OCI-LY3 (cell line): ENCODE results near the gene PPP2R3C.

ENCODE experiments used
- H2AFZ ChIP-seq: fragments of 200-600, 300-600 bp; shearing (Covaris generic); 2 replicates; pipeline ENCODE4 v1.6.0; 2014; ENCODE audit warnings: antibody characterized with exemption, low read depth, low read length
- H3K27ac ChIP-seq: fragments of 200-600, 300-600 bp; sonication (generic); 2 replicates; pipeline ENCODE4 v1.5.1; 2014; ENCODE audit warnings: mild to moderate bottlenecking, low read length, moderate library complexity, mixed read lengths
- H3K27me3 ChIP-seq: fragments of 200-600, 300-600 bp; sonication (generic); 2 replicates; pipeline ENCODE4 v1.6.1; 2014; ENCODE audit warnings: low read depth, low read length, mixed read lengths
- H3K36me3 ChIP-seq: fragments of 200-600, 300-600 bp; sonication (generic); replicated peaks from 2 replicates; pipeline ENCODE3; 2014; ENCODE audit warnings: low read depth, low read length, mixed read lengths
- H3K4me1 ChIP-seq: fragments of 300-600, 200-600 bp; sonication (generic); 2 replicates; pipeline ENCODE4 v1.6.1; 2014; ENCODE audit warnings: low read length, mixed read lengths
- H3K4me2 ChIP-seq: fragments of 200-600, 300-600 bp; sonication (generic); 2 replicates; pipeline ENCODE4 v1.6.1; 2014; ENCODE audit warnings: low read length, mixed read lengths
- H3K4me3 ChIP-seq: fragments of 300-600, 200-600 bp; sonication (generic); 2 replicates; pipeline ENCODE4 v1.5.1; 2014; ENCODE audit warnings: antibody characterized with exemption, mild to moderate bottlenecking, low read length, moderate library complexity
- H3K79me2 ChIP-seq: fragments of 300-600, 200-600 bp; shearing (Covaris generic); 2 replicates; pipeline ENCODE4 v1.6.1; 2014; ENCODE audit warnings: mild to moderate bottlenecking, low read length, mixed read lengths
- H3K9ac ChIP-seq: fragments of 300-600, 200-600 bp; shearing (Covaris generic); 2 replicates; pipeline ENCODE4 v1.6.0; 2014; ENCODE audit warnings: mild to moderate bottlenecking, low read length, moderate library complexity
- H3K9me3 ChIP-seq: fragments of 200-600, 300-600 bp; shearing (Covaris generic); 2 replicates; pipeline ENCODE4 v1.6.1; 2014; ENCODE audit warnings: low read length, mixed read lengths; ENCODE audit not compliant: insufficient read depth
- H4K20me1 ChIP-seq: fragments of 200-600, 300-600 bp; sonication (generic); 2 replicates; pipeline ENCODE4 v1.6.1; 2016; ENCODE audit warnings: low read length, mixed read lengths; ENCODE audit not compliant: insufficient read depth
- CTCF ChIP-seq: fragments of 200-600, 300-600 bp; sonication (generic); IDR thresholded peaks from 2 replicates; pipeline ENCODE4 v1.5.1; 2014; ENCODE audit warnings: antibody characterized with exemption, low read length, low read depth
- EZH2phosphoT487 ChIP-seq: fragments of 200-600 bp; shearing (Covaris generic); IDR thresholded peaks from 2 replicates; pipeline ENCODE4 v1.6.1; 2018; ENCODE audit warnings: antibody characterized with exemption, mixed run types, low read depth

Gene PPP2R3C

DNA sequence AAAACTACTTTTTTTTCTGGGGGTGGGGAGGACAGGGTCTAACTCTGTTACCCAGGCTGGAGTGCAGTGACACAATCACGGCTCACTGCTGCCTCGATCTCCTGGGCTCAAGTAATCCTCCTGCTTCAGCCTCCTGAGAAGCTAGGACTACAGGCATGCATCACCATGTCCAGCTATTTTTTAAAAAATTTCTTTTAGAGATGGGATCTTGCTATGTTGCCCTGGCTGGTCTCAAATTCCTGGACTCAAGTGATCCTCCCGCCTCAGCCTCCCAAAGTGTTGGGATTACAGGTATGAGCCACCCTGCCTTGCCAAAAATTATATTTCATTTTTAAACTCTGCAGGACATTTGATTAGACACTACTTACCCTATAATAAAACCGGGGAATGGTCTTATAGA lies 5.5 kb downstream of the PPP2R3C start:
- peaks cover 29% of the 10 kb centered on the region for H3K36me3 ChIP-seq
- peaks cover 4% of the 10 kb centered on the region; the same call in 1 of the 2 replicates for H3K4me1 ChIP-seq
- no peak overlapping the region for H3K4me2 ChIP-seq

DNA sequence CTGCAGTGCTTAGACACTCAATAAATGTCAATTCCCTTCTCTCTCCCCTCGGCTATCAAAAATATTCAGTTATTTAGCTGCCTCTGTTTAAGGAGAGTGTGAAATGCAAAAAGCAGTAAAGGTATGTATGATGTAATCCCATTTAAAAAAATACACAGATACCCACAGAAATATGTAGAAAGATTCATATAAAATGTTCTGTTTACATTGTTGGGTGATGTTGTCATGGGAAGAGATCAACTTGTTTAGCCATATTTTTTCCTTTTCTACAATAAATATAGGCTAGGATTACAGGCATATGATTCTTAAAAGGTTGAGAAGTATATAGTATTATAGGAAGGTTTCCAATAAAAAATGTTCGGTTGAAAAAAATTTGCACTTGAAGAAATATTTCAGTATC lies 7.8 kb downstream of the PPP2R3C start:
- H3K27me3 ChIP-seq, result no peaks in the 10 kb centered on the region
- H3K27ac ChIP-seq, result no peak overlapping the region
- no peak overlapping the region for H3K9ac ChIP-seq
- no peak overlapping the region for H3K4me3 ChIP-seq
- H3K36me3 ChIP-seq, result peaks cover 43% of the 10 kb centered on the region
- peaks cover 3% of the 10 kb centered on the region; the same call in 1 of the 2 replicates for H3K79me2 ChIP-seq
- no peaks in the 10 kb centered on the region for H3K9me3 ChIP-seq
- H3K4me2 ChIP-seq, result no peak overlapping the region
- TF ChIP-seq CTCF (no peak), EZH2phosphoT487 (no peak)
- H2AFZ ChIP-seq, result no peak overlapping the region
- no peaks in the 10 kb centered on the region for H3K4me1 ChIP-seq
- H4K20me1 ChIP-seq, result no peaks in the 10 kb centered on the region

More for the DNA sequence above, 5.5 kb downstream of the PPP2R3C start:
- Histone ChIP-seq H2AFZ (no peak overlapping the region), H3K9me3 (no peaks in the 10 kb centered on the region), H3K4me3 (no peak overlapping the region), H3K79me2 (peaks cover 11% of the 10 kb centered on the region), H3K27ac (no peak overlapping the region), H3K9ac (no peak overlapping the region), H3K27me3 (no peaks in the 10 kb centered on the region), H4K20me1 (no peaks in the 10 kb centered on the region)
- TF ChIP-seq EZH2phosphoT487 (no peak), CTCF (no peak)

- Histone ChIP-seq H3K4me3 (no peak overlapping the region), H3K27me3 (no peaks in the 10 kb centered on the region), H4K20me1 (no peaks in the 10 kb centered on the region), H3K4me1 (no peaks in the 10 kb centered on the region), H3K36me3 (peaks cover 43% of the 10 kb centered on the region), H3K27ac (no peak overlapping the region), H3K79me2 (peaks cover 3% of the 10 kb centered on the region; the same call in 1 of the 2 replicates), H3K9ac (no peak overlapping the region), H3K9me3 (no peaks in the 10 kb centered on the region), H3K4me2 (no peak overlapping the region), H2AFZ (no peak overlapping the region)
- no peak for TF ChIP-seq EZH2phosphoT487
- no peak for TF ChIP-seq CTCF
These were observed 8.4 kb downstream of the PPP2R3C start for GRCh38 chr14:35113308-35113950.

- Histone ChIP-seq H3K4me2 (no peak overlapping the region), H3K36me3 (peaks cover 43% of the 10 kb centered on the region), H4K20me1 (no peaks in the 10 kb centered on the region), H3K4me1 (no peaks in the 10 kb centered on the region), H3K4me3 (no peak overlapping the region), H2AFZ (no peak overlapping the region), H3K27ac (no peak overlapping the region), H3K9me3 (no peaks in the 10 kb centered on the region), H3K27me3 (no peaks in the 10 kb centered on the region), H3K9ac (no peak overlapping the region), H3K79me2 (peaks cover 3% of the 10 kb centered on the region; the same call in 1 of the 2 replicates)
- TF ChIP-seq CTCF (no peak), EZH2phosphoT487 (no peak)
These were observed 9.1 kb downstream of the PPP2R3C start for GRCh38 chr14:35112641-35113040.
